Measurements from ENCODE around the gene TRMT6. TPM values are rescaled to one million over a fixed set of nuclear protein-coding genes. Genes with fewer than 3 reads are reported as not detected.

The TRMT6 gene
- total and polyA plus RNA-seq, 10 of the 15 experiments (the other 5 are each of a cell fraction or from before 2014, with no cell fraction given), result 18.2 to 35.5 (median 22.6) TPM

GRCh38 chr20:5895626-5896025, 54.7 kb downstream of the TRMT6 start:
- Histone ChIP-seq H3K4me2 (ENCODE audit: control insufficient read depth, insufficient read depth) (no peak overlapping the region), H3K9ac (ENCODE audit: control insufficient read depth, insufficient read depth, low read length) (no peak overlapping the region), H3K79me2 (ENCODE audit: control insufficient read depth, insufficient read depth, low read length) (no peaks in the 10 kb centered on the region), H3K4me3 (no peak overlapping the region), H3K27ac (ENCODE audit: control insufficient read depth, insufficient read depth) (no peak overlapping the region), H3K27me3 (replicated peaks in 1 of 2; ENCODE audit: control insufficient read depth in 2 of 2, insufficient read depth in 2 of 2, low read length in 1 of 2) (no peaks in the 10 kb centered on the region; a peak in 1 of 4 replicates), H3K4me1 (ENCODE audit: control insufficient read depth, insufficient read depth, low read length) (no peaks in the 10 kb centered on the region), H2AFZ (ENCODE audit: control insufficient read depth, low read depth, low read length) (no peak overlapping the region), H4K20me1 (ENCODE audit: control insufficient read depth, insufficient read depth) (no peaks in the 10 kb centered on the region), H3K36me3 (ENCODE audit: control insufficient read depth in 2 of 2, insufficient read depth in 2 of 2, low read length in 1 of 2) (no peaks in the 10 kb centered on the region), H3K9me3 (replicated peaks; ENCODE audit: control insufficient read depth, insufficient read depth, low read length) (no peaks in the 10 kb centered on the region)
- BruUV-seq (replicated peaks), result no TSS peak
- TF ChIP-seq RELB (IDR thresholded peaks at IDR 0.05; ENCODE audit: low read depth), result no peak
- TF ChIP-seq IRF4 (IDR thresholded peaks at IDR 0.05; ENCODE audit: low read depth, low read length), result no peak
- no peak for TF ChIP-seq E2F8 (IDR thresholded peaks at IDR 0.05; ENCODE audit: low read depth, partially characterized antibody)
- TF ChIP-seq E4F1 (IDR thresholded peaks at IDR 0.05; ENCODE audit: borderline replicate concordance, partially characterized antibody), result no peak
- no peak for TF ChIP-seq RELA (IDR thresholded peaks at IDR 0.05; ENCODE audit: borderline replicate concordance, partially characterized antibody)
- no peak for TF ChIP-seq IKZF2 (IDR thresholded peaks at IDR 0.05)
- TF ChIP-seq MLLT1 (IDR thresholded peaks at IDR 0.05), result no peak
- no peak for TF ChIP-seq GABPA (IDR thresholded peaks at IDR 0.05; ENCODE audit: low read depth)
- no peak for TF ChIP-seq TARDBP (IDR thresholded peaks at IDR 0.05; ENCODE audit: borderline replicate concordance)
- TF ChIP-seq HDGF (IDR thresholded peaks at IDR 0.05), result no peak
- no peak for TF ChIP-seq SREBF2 (IDR thresholded peaks at IDR 0.05; ENCODE audit: low read length)
- TF ChIP-seq MYB (IDR thresholded peaks at IDR 0.05; ENCODE audit: borderline replicate concordance, low read depth, low read length), result no peak
- no peak for TF ChIP-seq SP1 (IDR thresholded peaks at IDR 0.05; ENCODE audit: low read depth, low read length)
- no peak for TF ChIP-seq ZNF207 (IDR thresholded peaks at IDR 0.05; ENCODE audit: borderline replicate concordance)
- no peak for TF ChIP-seq EZH2 (IDR thresholded peaks at IDR 0.05; ENCODE audit: borderline replicate concordance, control insufficient read depth, low read depth, low read length)
- no peak for DNase-seq (ENCODE audit: low read depth, low spot score)
- no peak for ATAC-seq
- ChIA-PET RAD21 (ENCODE audit: unreplicated experiment) (no interaction called here), CTCF (no interaction called here), SMC1A (ENCODE audit: uncharacterized antibody, unreplicated experiment) (interaction anchor here (0.7 to 1.1 kb wide), 2 partner anchors 366 to 672 kb away, joined by 3 read pairs; no protein-coding TSS in a partner anchor), POLR2A (no interaction called here)
- FAIRE-seq, result no peak
- 23% methylated on average over 2 of the region's 2 CpGs for WGBS (ENCODE audit: insufficient coverage, insufficient replicate concordance, low lambda C conversion rate, missing lambda C conversion rate)
- in situ Hi-C loops (cut with MboI), result no loop called here
- intact Hi-C loops (cut with micrococcal nuclease; ENCODE audit: unreplicated experiment), result no loop called here

All from GM12878 (cell line).